SHP77 treated with DMSO at 0.1 percent for 48 hours (cell line): ENCODE results near the gene DYRK1B.

Experiments
- DNase-seq: peaks from one replicate; lab custom pipeline; 2025; lab: John Stamatoyannopoulos, UW

DYRK1B gene

DNA sequence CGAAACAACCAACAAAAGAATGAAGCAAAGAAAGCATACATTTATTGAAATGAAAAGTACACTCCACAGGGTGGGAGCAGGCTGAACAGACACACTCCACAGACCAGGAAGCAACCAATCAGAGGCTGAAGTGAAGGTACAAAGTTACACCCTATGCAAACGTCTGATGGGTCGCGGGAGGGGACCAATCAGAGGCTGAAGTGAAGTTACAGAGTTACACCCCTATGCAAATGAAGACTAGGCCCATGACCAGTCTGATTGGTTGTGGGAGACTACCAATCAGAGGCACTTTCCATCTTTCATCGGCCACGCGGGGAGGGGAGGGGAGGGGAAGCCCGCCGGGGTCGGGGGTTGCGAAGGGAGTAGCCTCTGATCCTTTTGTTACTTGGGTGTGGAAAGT lies 24.6 kb upstream of the DYRK1B start:
- no peak for DNase-seq

DNA sequence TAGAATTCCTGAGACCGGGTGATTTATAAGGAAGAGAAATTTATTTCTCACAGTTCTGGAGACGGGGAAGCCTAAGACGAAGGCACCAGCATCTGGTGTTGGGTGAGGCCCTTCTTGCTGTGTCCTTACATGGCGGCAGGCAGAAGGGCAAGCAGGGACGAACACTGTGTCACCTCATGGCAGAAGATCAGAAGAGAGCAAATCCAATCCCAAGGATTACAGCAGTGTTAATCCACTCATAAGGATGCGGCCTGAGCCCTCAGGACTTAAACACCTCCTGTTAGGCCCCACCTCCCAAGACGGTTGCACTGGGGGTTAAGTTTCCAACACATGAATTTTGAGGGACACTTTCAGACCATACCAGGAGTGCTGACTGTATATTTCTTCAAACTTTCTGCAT lies 18.9 kb upstream of the DYRK1B start:
- no peak for DNase-seq

DNA sequence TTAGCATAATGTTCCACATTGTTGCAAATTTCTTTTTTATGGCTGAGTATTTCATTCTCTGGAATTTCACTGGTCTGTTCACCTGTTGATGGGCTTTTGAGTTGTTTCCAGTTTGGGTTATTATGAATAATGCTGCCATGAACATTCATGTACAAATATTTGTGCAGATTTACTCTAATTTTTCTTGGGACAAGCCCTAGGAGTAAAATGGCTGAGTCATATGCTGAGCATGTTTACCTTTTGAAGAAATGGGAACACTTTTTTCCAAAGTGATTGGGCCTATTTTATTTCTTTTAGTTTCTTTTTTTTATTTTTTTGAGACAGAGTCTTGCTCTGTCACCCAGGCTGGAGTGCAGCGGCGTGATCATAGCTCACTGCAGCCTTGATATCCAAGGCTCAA lies 16.9 kb upstream of the DYRK1B start:
- DNase-seq, result no peak

DNA sequence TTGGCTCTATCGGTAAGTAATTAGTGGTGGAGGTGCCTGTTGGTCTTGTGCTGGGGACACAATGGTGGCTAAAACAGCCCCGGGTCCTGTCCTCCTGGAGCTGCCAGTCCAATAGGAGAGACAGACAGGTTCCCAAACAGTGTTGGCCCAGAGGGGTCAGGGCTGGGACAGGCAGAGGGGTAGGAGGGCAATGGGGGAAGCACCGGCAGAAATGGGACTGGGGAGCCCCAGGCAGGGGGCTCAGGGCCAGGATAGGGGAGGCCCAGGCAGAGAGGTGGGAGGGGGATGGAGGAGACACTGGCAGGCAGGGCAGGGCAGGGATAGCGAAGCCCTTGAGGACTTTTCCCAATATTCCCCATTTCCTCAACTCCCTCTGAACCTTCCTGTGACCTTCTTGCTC lies 14.4 kb upstream of the DYRK1B start:
- no peak for DNase-seq

DNA sequence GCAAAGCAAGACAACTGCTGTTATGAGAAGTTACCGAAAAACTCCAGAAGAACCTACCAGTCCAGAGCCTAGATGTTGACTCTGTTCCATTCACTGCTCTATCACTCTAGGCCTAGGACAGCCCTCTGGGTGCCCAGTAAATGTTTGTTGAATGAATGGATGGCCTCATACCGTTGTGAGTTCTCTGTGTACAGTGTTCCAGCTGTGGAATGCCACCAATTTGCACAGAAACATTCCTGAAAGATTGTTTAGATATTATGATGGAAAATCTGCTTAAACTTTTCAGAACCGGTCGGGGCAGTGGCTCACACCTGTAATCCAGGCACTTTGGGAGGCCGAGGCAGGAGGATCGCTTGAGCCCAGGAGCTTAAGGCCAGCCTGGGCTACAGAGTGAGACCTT lies 13.6 kb upstream of the DYRK1B start:
- no peak for DNase-seq

DNA sequence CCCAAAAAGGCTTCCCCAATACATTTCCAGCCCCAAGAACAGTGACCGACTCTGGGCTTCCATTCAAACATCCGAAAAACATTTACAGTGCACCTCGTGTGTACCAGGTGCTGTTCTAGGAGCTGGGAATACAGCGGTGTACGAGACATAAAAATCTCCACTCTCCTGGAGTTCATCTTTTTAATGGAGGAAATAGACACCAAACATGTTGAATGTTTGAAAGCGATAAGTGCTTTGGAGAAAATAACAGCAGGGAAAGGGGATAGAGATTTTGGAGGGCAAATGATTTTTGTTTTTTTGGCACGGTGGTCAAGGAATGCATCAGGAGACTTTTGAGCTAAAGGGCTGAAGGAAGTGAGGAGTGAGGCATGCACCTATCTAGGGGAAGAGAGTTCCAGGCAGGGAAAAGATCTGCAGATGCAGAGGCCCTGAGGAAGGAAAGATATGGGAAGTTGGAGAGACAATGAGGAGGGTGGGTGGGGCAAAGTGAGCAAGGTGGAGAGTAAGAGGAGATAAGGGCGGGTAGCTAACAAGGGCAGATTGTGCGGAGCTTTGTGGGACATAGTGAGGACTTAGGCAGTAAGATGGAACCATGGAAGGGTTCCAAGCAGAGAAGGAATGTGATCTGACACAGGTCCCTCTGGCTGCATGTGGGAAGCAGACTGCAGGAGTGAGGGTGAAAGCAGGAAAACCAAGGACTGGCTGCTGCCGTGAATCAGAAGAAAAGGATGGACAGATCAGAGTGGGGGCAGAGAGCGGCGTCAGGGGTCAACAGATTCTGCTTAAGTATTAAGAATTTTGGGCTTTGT lies 12.9 kb upstream of the DYRK1B start:
- no peak for DNase-seq

DNA sequence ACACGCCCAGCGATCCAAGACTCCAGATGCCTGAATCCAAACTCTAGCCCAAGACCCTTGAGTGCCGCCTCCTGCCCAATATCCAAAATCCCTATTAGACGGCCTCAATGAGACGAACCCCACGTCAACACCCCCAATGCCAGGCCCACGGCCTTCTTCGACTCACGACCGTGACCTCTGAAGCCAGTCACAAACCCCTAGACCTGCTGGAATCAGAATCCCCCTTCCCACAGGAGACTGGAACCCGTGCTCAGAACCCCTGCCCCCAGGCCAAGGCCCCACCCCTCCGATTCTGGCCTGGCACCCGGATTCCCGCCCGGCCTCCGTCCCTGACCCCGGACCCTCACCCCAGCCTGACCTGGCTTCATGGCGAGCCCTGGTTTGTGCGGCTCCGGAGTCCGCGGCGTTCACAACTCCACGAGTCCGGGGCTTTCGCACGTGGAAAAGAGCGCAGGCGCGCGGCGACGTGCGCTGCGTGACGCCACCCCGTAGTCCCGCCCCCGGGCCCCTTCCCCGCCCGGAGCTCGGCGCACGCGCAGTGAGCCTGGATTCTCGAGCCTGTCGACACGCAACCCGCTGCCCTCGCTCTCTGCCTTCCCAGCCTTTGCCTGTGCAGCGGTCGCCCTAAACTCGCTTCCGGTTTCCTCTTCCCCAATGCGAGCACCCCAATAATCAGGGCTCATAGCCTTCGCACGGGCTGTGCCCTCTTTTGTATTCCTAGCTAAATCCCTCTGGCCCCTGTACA lies 12.1 kb upstream of the DYRK1B start, which contains the start of gene FBL:
Gene FBL (minus strand): TSS at position 447 of the 745 bp plus-strand sequence. CDS start 79 bp downstream, at position 368.
- DNase-seq, result peak; percentile 88

DNA sequence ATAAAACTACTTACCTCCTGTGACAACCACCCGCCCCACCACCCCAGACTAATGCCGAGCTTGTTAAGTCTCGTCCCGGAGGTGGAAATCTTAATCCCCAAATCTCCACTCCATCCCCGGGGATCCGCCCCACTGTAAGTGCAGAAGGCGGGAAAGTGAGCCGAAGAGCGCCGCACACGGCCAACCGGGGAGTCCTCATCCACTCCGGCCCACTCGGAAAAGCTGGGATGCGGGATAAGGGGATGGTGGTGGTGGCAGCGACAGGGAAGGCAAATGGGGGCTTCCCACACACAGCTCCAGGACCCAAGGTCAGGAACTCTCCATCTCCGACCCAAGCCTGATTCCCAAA lies 11.6 kb upstream of the DYRK1B start:
- DNase-seq, result peak; percentile 20

DNA sequence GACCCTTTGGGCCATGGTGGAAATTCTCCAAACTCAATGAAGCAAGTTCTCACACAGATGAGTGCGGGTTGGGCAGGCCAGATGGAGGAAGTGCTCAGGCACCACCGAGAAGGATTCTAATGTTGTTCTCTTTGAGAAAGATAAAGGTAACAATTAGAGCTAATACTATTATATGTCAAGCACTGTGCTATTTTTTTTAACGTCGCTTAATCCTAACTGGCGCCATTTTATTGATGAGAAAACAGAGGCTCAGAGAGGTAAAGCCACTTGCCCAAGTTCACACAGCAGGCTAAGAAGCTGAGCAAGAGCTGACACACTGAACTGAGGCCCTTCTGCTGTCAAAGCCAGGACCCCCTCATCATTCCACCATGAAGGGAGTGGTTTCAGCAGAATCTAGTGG lies 11.2 kb upstream of the DYRK1B start:
- DNase-seq, result no peak

DNA sequence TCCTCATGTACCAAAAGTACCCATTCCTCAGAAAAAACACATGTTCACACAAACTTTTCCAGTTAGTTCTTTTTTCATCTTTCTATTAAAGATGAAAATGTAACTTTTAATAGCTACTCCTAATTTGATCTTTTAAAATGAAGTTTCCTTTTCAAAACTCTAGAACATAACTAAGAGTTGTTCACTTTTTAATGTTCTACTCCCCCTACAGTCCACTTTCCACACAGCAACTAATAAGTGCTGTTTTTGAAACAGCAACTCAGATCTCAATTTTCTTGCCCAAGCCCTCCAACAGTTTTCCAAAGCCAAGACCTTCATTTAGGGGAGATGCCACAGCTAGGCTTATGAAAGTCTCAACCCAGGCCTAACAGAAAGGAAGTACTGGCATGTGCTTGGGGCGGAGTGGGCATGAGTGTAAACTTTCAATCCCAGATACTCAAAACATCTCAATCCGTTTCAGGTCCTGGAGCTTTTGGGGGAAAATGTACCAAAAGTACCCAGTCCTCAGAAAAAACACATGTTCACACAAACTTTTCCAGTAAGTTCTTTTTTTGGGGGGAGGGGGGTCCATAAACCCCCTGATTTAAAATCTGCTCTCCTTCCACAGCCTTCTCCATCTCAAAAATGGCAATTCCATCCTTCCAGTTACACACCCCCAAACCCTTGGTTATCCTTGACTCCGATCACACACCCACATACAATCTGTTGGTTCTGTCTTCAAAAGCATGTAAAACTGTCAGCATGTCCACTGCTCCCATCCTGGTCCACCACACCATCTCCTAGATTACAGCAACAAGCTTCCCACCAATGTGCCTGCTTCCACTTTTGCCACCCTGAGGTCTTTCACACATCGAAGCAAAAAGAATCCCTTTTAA lies 10.2 kb upstream of the DYRK1B start:
- DNase-seq, result peak; percentile 51

DNA sequence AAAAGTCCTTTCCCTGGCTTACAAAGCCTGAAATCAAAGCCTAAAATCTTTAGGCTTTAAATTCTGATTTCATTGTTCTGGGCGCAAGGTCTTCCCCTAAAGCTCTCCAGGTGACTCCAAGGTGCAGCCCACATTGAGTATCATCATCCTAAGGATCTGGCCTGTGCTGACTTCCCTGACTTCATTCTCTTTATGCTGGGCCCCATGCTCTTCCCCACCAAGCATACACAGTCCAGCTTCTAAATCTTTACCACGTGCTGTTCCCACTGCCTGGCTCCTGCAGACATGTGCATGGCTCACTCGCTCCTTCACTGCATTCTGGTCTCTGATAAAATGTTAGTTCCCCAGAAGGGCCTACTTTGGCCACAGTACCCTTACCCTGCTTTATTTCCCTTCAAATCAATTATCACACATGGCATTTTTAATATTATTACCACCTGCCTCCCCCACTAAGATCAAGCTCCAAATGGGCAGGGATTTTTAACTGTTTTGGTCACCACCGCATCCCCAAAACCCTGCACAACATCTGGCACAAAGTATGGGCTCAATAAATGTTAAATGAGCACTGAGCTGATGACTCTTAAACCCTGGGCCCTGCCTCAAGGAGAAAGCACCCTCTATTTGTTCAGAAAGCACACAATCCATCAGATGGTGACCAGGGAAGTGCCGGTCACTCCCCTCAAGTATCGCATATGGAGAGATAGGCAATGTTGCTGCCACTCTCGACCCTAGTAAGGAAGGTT lies 8.9 kb upstream of the DYRK1B start:
- no peak for DNase-seq

DNA sequence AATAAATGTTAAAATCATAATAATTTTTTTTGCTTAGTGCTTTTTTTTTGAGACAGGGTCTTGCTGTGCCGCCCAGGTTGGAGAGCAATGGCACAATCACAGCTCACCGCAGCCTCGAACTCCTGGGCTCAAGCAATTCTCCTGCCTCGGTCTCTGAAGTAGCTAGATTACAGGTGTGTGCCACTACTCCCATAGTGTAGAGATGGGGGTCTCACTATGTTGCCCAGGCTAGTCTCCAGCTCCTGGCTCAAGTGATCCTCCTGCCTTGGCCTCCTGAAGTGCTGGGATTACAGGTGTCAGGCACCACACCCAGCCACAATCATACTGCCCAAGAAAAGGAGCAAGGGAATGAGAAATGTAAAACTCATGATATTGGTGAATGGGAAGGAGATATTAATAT lies 7.1 kb upstream of the DYRK1B start:
- no peak for DNase-seq

DNA sequence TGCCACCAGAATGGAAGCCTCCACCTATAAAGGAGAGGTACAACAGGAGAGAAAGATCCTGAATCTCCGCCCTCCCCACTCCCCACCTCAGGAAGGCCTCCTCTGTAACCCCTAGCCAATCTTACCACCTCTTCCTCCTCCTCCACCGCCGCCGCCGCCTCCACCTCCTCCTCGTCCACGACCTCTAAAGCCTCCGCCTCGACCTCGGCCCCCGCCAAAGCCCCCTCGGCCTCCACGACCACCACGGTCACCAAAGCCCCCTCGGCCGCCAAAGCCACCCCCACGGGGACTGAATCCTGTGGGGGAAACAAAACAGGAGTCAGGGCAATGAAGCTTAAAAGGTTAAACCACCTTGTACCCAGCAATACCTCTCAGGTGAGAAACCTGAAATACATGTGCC lies 6.5 kb upstream of the DYRK1B start:
- DNase-seq, result no peak

DNA sequence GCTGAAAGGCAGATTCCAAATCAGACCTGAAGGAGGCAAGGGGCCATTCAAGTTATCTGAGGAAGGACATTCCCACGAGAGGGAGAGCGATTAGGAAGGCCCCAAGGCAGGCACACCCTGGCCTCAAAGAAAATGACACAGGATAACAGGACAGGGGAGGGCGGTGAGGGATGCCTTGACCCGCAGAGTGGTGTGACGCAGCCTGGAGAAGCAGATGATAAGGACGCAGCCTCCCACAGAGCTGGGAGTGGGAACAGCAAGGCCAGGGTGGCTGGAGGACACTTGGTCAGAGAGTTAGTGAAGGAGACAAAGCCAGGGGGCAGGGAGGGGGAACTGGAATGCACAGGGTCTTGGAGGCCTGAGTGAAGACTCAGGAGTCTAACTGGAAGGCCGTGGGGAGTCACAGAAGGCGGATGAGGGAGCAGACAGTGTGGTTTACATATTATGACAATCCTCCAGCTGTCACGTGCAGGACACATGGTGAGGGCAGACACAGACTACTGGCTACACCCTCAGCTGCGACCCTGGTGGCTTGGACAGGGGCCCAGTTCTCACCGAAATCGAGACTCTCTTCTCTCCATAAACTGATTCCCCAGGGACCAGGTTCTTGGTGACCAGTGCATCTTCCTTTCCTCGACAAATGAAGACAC lies 5.8 kb upstream of the DYRK1B start:
- DNase-seq, result no peak

DNA sequence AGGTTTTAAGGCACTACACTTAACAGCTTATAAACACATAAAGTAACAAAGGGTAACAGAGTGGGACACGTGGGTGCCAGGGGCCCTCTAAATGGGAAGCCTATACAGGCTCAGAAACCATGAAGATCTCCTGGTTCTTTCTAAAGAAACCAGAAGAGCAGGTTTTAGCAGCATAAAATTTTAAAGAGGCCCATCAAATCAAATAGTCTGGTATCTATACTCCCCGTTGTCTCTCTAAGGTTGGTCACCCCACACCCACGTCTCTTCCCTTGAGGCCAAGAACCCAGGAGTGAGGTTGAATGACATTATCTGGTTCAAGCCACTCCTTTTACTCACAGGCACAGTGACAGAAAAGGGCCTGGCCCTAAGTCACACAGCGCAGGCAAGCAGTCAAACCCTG lies 4.6 kb upstream of the DYRK1B start:
- no peak for DNase-seq

DNA sequence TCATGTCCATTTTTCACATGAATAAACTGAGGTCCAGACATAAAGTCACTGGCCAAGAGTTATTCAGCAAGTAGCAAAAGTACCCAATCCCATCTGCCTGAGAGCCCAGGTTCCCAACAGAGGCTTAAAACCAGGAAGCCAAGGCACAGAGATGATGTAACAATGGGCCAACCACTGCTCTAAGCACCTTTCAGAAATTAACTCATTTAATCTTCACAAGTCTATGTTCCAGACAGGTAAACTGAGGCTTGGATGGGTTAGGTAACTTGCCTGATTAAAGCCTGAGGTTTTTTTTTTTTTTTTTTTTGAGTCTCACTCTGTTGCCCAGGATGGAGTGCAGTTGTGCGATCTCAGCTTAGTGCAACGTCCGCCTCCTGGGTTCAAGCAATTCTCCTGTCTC lies 4.0 kb upstream of the DYRK1B start:
- no peak for DNase-seq

DNA sequence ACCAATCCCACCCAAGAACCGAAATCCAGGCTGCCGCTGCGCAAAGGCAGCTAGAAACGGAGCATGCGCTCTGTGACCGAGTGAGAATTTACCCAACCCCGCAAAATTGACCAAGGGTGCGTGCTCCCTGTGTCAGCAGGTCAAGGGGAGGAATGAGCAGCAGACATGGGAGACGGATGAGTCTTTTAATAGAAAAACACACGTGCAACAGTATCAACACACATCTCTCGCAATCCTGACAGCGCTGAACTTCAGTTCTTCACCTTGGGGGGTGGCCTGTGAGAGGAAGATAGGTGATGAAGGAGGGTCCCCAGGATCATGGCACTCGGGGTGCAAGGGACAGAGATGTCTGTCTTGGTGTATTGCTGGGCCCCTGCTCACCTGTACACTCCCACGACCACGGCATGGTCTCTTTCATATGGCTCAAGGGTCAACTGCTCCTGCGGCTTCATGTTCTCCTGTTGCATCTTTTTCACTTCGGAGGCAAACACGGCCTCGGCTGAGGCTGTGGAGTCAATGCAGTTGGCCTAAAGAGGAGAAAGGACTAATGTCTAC lies 402 bp upstream of the DYRK1B start:
- no peak for DNase-seq

DNA sequence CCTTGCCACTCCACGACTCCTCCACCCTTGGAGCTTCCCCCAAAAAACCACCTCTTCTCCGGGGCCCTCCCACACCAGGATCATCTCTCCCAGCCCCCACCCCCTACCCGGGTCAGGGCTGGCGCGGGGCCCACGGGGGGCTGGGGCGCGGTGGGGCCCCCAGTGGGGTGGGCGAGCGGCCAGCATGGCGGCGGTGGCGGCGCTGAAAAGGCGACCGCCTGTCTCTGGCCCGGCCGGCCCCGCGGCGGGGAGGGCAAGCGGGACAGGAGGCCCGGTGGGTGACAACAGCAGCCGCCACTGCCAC lies 850 bp downstream of the DYRK1B start:
- no peak for DNase-seq

DNA sequence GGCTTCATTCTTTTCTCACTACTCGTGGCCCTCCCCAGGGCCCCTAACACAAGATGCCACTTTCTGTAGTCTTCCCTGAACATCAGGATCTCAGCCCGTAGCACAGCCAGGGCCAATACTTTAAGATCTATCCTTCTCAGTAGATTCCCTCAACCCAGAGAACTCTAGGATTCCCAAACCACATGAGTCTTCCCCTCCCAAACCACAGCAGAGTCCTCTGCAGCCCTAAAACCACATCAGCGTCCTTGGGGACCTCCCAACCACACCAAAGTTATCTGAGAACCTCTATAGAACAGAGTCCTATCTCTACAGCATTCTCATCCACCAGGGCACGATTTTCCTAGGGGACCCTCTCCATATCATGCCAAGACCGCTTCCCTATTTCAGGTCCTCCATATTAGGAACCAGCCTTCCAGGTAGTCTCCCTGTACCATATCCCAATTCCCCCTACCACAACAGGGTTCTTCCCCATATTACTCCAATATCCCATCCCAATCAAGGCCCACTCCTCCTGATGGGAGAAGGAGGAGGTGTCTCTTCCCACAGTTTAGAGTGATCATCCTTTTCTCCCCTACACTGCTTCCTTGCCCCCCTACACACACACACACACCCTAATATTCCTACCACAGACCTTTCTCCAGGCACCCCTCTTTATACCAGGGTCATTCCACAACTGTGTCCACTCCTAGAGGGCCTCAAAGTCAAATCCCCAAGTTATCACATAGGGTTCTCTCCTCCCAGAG lies 1.4 kb downstream of the DYRK1B start:
- no peak for DNase-seq

DNA sequence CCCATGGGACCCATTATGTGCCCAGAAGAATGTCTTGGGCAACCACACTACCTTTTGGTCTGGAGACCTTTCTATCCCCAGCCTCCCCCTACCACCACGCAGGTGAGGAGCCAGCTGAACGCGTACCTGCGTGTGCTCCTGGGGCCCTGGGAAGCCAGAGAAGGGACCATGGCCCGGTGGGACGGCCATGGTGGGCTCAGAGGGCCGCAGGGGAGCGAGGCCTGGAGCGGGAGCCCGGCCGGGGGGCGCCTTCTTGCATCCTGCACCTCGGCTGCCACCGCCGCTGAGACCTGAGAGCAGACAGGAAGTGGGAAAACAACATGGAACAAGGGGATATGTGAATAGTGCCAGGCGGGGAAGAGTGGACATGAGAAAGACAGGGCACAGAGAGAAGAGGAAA lies 2.3 kb downstream of the DYRK1B start:
- no peak for DNase-seq

DNA sequence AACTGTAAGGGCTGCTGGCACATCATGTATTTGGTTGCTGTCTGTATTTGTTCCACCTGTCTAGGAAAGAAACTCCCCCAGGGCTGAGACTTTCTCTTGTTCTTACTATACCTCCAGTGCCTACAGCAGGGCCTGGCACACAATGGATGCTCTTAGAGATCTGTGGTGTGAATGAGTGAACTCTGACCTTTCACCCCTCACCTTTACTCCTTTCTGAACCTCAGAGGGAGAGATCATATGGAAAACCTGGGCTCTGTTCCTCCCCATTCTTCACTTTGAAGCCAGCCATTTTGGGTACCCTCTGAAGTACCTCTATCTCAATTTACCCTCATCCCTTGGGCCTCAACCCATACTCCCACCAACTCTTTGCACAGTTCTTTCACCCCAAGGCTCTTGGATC lies 3.1 kb downstream of the DYRK1B start:
- no peak for DNase-seq
